ENCODE results near the gene CLOCK. TPM values are rescaled to one million over a fixed set of nuclear protein-coding genes. Genes with fewer than 3 reads are reported as not detected.

Gene CLOCK
- total RNA-seq, 1 donor from 2014 or later, result 35.9 TPM

DNA sequence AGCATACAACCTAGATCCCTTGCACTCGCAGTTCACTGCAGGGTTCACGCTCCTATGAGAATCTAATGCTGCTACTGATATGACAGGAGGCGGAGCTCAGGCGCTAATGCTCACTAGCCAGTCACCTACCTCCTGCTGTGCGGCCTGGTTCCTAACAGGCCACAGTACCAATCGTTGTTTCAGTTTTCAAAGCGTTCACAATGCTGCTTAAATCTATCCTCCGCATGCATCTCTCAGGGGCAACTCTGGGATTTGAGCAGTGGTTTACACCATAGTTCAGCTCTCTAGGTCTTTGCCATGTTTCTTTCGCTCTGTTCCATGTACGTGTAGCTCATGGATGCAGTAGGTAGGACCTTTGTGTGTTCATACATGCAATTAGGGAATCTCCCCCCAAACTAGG lies 47.2 kb downstream of the CLOCK start:
- Mint-ChIP-seq H3K4me3 (no peak overlapping the region), H3K9me3 (peaks cover 11% of the 10 kb centered on the region), H3K36me3 (peaks cover 44% of the 10 kb centered on the region), H3K4me1 (peaks cover 5% of the 10 kb centered on the region), H3K27me3 (ENCODE audit: insufficient read depth, low read depth) (peaks cover 2% of the 10 kb centered on the region), H3K27ac (peak overlapping the region; percentile 21)
- Histone ChIP-seq H3K79me2 (ENCODE audit: low read depth) (peaks cover 41% of the 10 kb centered on the region), H3K36me3 (peaks cover 2% of the 10 kb centered on the region), H3K4me3 (no peak overlapping the region), H4K20me1 (ENCODE audit: low read depth) (peaks cover 11% of the 10 kb centered on the region), H3K4me2 (no peak overlapping the region), H3K4me1 (peaks cover 12% of the 10 kb centered on the region), H3K9ac (no peak overlapping the region), H3K27ac (no peak overlapping the region), H3K27me3 (no peaks in the 10 kb centered on the region), H3F3A (ENCODE audit: low read depth) (no peaks in the 10 kb centered on the region), H3K9me3 (ENCODE audit: low read depth) (no peaks in the 10 kb centered on the region), H2AFZ (replicated peaks) (no peak overlapping the region)
- peak; percentile 44 for DNase-seq (ENCODE audit: low spot score)
- TF ChIP-seq EZH2phosphoT487 (IDR thresholded peaks at IDR 0.05), result no peak
- TF ChIP-seq, protein P1, sequence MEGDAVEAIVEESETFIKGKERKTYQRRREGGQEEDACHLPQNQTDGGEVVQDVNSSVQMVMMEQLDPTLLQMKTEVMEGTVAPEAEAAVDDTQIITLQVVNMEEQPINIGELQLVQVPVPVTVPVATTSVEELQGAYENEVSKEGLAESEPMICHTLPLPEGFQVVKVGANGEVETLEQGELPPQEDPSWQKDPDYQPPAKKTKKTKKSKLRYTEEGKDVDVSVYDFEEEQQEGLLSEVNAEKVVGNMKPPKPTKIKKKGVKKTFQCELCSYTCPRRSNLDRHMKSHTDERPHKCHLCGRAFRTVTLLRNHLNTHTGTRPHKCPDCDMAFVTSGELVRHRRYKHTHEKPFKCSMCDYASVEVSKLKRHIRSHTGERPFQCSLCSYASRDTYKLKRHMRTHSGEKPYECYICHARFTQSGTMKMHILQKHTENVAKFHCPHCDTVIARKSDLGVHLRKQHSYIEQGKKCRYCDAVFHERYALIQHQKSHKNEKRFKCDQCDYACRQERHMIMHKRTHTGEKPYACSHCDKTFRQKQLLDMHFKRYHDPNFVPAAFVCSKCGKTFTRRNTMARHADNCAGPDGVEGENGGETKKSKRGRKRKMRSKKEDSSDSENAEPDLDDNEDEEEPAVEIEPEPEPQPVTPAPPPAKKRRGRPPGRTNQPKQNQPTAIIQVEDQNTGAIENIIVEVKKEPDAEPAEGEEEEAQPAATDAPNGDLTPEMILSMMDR (IDR thresholded peaks at IDR 0.05), result no peak
- no peak for TF ChIP-seq EZH2 (IDR thresholded peaks at IDR 0.05)

DNA sequence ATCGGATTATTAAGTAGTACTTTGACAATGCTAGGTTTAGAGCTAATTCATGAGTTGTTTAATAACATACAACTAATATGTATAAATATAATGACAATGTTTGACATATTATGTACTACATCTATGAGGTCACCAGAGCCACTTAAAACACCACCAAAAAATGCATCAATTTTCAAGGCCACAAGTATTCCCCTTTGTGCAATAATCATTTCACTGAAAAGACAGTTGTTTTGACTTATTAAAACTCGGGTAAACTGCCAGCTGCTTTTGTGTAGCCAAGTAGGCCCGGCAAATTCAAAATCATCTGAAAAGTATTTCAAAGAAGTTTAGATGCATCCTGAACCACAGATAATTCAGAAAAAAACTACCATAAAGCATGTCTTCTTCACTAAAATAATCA lies 48.7 kb downstream of the CLOCK start:
- Mint-ChIP-seq H3K4me3 (no peak overlapping the region), H3K9me3 (peaks cover 9% of the 10 kb centered on the region), H3K27me3 (ENCODE audit: insufficient read depth, low read depth) (peaks cover 2% of the 10 kb centered on the region), H3K4me1 (peaks cover 5% of the 10 kb centered on the region), H3K36me3 (peaks cover 46% of the 10 kb centered on the region), H3K27ac (no peak overlapping the region)
- no peak overlapping the region for H3K4me3 ChIP-seq
- peaks cover 11% of the 10 kb centered on the region for H4K20me1 ChIP-seq (ENCODE audit: low read depth)
- H3K4me2 ChIP-seq, result no peak overlapping the region
- no peaks in the 10 kb centered on the region for H3F3A ChIP-seq (ENCODE audit: low read depth)
- H3K79me2 ChIP-seq (ENCODE audit: low read depth), result peaks cover 45% of the 10 kb centered on the region
- DNase-seq (ENCODE audit: low spot score), result no peak
- H3K4me1 ChIP-seq, result peaks cover 12% of the 10 kb centered on the region
- H3K9me3 ChIP-seq (ENCODE audit: low read depth), result no peaks in the 10 kb centered on the region
- no peak overlapping the region for H3K9ac ChIP-seq
- H2AFZ ChIP-seq (replicated peaks), result no peak overlapping the region
- peaks cover 2% of the 10 kb centered on the region for H3K36me3 ChIP-seq
- TF ChIP-seq EZH2phosphoT487 (IDR thresholded peaks at IDR 0.05), result no peak
- TF ChIP-seq, protein P1 (IDR thresholded peaks at IDR 0.05), result no peak
- TF ChIP-seq EZH2 (IDR thresholded peaks at IDR 0.05), result no peak
- H3K27me3 ChIP-seq, result no peaks in the 10 kb centered on the region
- no peak overlapping the region for H3K27ac ChIP-seq

DNA sequence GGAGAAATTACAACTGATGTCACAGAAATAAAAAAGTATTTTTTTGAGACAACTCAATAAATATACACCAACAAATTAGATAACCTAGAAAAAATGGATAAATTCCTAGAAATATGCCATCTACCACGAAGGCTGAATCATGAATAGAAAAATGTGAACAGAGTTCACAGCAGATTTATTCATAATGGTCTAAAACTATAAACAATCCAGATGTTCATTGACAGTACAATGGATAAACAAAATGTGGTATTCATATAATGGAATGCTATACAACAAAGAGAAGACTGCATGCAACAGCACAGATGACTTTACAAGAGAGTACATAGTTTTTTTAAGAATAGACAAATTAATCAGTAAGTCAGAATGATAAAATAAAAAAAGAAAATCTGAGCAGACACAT lies 55.2 kb downstream of the CLOCK start:
- Mint-ChIP-seq H3K27me3 (ENCODE audit: insufficient read depth, low read depth) (no peaks in the 10 kb centered on the region), H3K27ac (no peak overlapping the region), H3K36me3 (peaks cover 30% of the 10 kb centered on the region), H3K4me1 (no peaks in the 10 kb centered on the region), H3K9me3 (peaks cover 7% of the 10 kb centered on the region), H3K4me3 (no peak overlapping the region)
- no peak for DNase-seq (ENCODE audit: low spot score)
- H3K27me3 ChIP-seq, result no peaks in the 10 kb centered on the region
- no peak for TF ChIP-seq EZH2phosphoT487 (IDR thresholded peaks at IDR 0.05)
- TF ChIP-seq EZH2 (IDR thresholded peaks at IDR 0.05), result no peak
- no peaks in the 10 kb centered on the region for H4K20me1 ChIP-seq (ENCODE audit: low read depth)
- H3K9ac ChIP-seq, result no peak overlapping the region
- no peaks in the 10 kb centered on the region for H3K4me1 ChIP-seq
- H2AFZ ChIP-seq (replicated peaks), result no peak overlapping the region
- peaks cover 3% of the 10 kb centered on the region for H3K36me3 ChIP-seq
- no peak overlapping the region for H3K4me3 ChIP-seq
- H3K4me2 ChIP-seq, result no peak overlapping the region
- no peak overlapping the region for H3K27ac ChIP-seq
- no peaks in the 10 kb centered on the region for H3K9me3 ChIP-seq (ENCODE audit: low read depth)
- H3F3A ChIP-seq (ENCODE audit: low read depth), result no peaks in the 10 kb centered on the region
- peaks cover 40% of the 10 kb centered on the region for H3K79me2 ChIP-seq (ENCODE audit: low read depth)

DNA sequence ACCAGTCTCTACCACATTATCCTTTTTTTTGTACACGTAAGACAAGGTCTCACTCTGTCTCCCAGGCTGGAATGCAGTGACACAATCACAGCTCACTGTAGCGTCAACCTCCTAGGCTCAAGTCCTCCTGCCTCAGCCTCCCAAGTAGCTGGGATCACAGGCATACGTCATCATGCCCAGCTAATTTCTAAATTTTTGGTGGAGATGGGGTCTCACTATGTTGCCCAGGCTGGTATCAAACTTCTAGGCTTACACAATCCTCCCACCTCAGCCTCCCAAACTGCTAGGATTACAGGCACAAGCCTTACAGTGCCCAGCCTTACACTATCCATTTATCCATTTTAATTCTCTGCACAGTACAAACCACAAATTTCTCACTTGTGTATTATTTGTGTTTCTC lies 58.0 kb downstream of the CLOCK start:
- no peaks in the 10 kb centered on the region for H3K4me1 ChIP-seq
- H3K79me2 ChIP-seq (ENCODE audit: low read depth), result peaks cover 32% of the 10 kb centered on the region
- H3K36me3 ChIP-seq, result peaks cover 11% of the 10 kb centered on the region
- no peaks in the 10 kb centered on the region for H3K9me3 Mint-ChIP-seq
- no peak overlapping the region for H3K27ac Mint-ChIP-seq
- no peaks in the 10 kb centered on the region for H3K9me3 ChIP-seq (ENCODE audit: low read depth)
- no peak overlapping the region for H3K4me3 Mint-ChIP-seq
- no peak overlapping the region for H3K4me3 ChIP-seq
- H4K20me1 ChIP-seq (ENCODE audit: low read depth), result no peaks in the 10 kb centered on the region
- no peak for DNase-seq (ENCODE audit: low spot score)
- TF ChIP-seq EZH2 (IDR thresholded peaks at IDR 0.05), result no peak
- TF ChIP-seq, protein P1 (IDR thresholded peaks at IDR 0.05), result no peak
- no peak for TF ChIP-seq EZH2phosphoT487 (IDR thresholded peaks at IDR 0.05)
- no peaks in the 10 kb centered on the region for H3F3A ChIP-seq (ENCODE audit: low read depth)
- peaks cover 18% of the 10 kb centered on the region for H3K36me3 Mint-ChIP-seq
- no peak overlapping the region for H3K27ac ChIP-seq
- no peak overlapping the region for H3K4me2 ChIP-seq
- no peaks in the 10 kb centered on the region for H3K27me3 Mint-ChIP-seq (ENCODE audit: insufficient read depth, low read depth)
- H2AFZ ChIP-seq (replicated peaks), result no peak overlapping the region
- H3K4me1 Mint-ChIP-seq, result no peaks in the 10 kb centered on the region
- no peak overlapping the region for H3K9ac ChIP-seq
- H3K27me3 ChIP-seq, result no peaks in the 10 kb centered on the region

Measured in neural progenitor cell (in vitro differentiated cells).